H1 (cell line): ENCODE results near the gene TPRG1L. TPM values are rescaled to one million over a fixed set of nuclear protein-coding genes. Genes with fewer than 3 reads are reported as not detected.

Experiments
- CTCF ChIA-PET: fragments of 300-600 bp; sonication (Branson Sonifier 250); formaldehyde crosslinking; loops from one replicate; lab custom pipeline; 2021; ENCODE audit not compliant: partially characterized antibody; lab: Charles Lee
- POLR2A ChIA-PET: fragments of 300-600 bp; sonication (Branson Sonifier 250); formaldehyde crosslinking; loops from one replicate; lab custom pipeline; 2021; ENCODE audit warnings: inconsistent platforms; ENCODE audit not compliant: partially characterized antibody; lab: Charles Lee
- DNase-seq, 2 experiments: peaks; one replicate each; pipeline versions ENCODE4 v3.0.0 to v3.0.0-alpha.2; 2010 to 2022; ENCODE audit warnings: low spot score in 2 of 2, low read depth in 1 of 2, mixed read lengths in 1 of 2
- FAIRE-seq: peaks from 2 replicates; lab custom pipeline; 2011; peaks lifted over from hg19 to GRCh38; lab: Jason Lieb, UNC
- H2AFZ ChIP-seq: 2 replicates; pipeline ENCODE4 v1.8.1; 2012; ENCODE audit warnings: low read length, inconsistent platforms
- H2AK5ac ChIP-seq: 2 replicates; pipeline ENCODE4 v1.6.1; 2013; ENCODE audit warnings: low read depth, low read length
- H2BK120ac ChIP-seq: replicated peaks from 2 replicates; pipeline ENCODE3; 2013; ENCODE audit warnings: low read depth, low read length, inconsistent platforms
- H2BK12ac ChIP-seq: 2 replicates; pipeline ENCODE4 v1.6.1; 2013; ENCODE audit warnings: low read depth, low read length
- H2BK15ac ChIP-seq: 2 replicates; pipeline ENCODE4 v1.6.1; 2013; ENCODE audit warnings: low read length
- H2BK20ac ChIP-seq: 2 replicates; pipeline ENCODE4 v1.6.1; 2013; ENCODE audit warnings: low read length
- H2BK5ac ChIP-seq: 2 replicates; pipeline ENCODE4 v1.6.1; 2013; ENCODE audit warnings: low read depth, low read length
- H3K14ac ChIP-seq: 2 replicates; pipeline ENCODE4 v1.6.1; 2013; ENCODE audit warnings: inconsistent platforms; ENCODE audit not compliant: insufficient read length
- H3K18ac ChIP-seq: 2 replicates; pipeline ENCODE4 v1.6.1; 2013; ENCODE audit warnings: low read length; ENCODE audit errors: extremely low read depth
- H3K23ac ChIP-seq: 2 replicates; pipeline ENCODE4 v1.6.1; 2013; ENCODE audit warnings: inconsistent platforms; ENCODE audit not compliant: insufficient read length
- H3K23me2 ChIP-seq: 2 replicates; pipeline ENCODE4 v1.6.1; 2013; ENCODE audit warnings: low read depth, low read length
- H3K27ac ChIP-seq: 2 replicates; pipeline ENCODE4 v1.6.1; 2011; ENCODE audit warnings: low read depth, low read length, inconsistent platforms
- H3K27me3 ChIP-seq, 4 experiments: replicated peaks in 1 of 4; 1 replicate in 1 of 4; 2 replicates in 3 of 4; pipeline versions ENCODE4 v1.6.1 to v1.8.1; 2011 to 2013; ENCODE audit warnings: low read length in 3 of 4, mild to moderate bottlenecking in 3 of 4, inconsistent platforms in 2 of 4, mixed read lengths in 2 of 4, moderate library complexity in 1 of 4; ENCODE audit not compliant: control insufficient read depth in 3 of 4, insufficient read depth in 3 of 4; ENCODE audit errors: extremely low read depth in 1 of 4
- H3K36me3 ChIP-seq, 4 experiments: 2 replicates each; pipeline versions ENCODE4 v1.6.1 to v1.8.1; 2011 to 2013; ENCODE audit warnings: mild to moderate bottlenecking in 4 of 4, low read length in 3 of 4, moderate library complexity in 2 of 4, control low read depth in 1 of 4, inconsistent platforms in 1 of 4; ENCODE audit not compliant: insufficient read depth in 4 of 4, control insufficient read depth in 2 of 4
- H3K4ac ChIP-seq: replicated peaks from 2 replicates; pipeline ENCODE3; 2013; ENCODE audit warnings: low read length, low read depth, mixed read lengths, inconsistent platforms; ENCODE audit not compliant: insufficient read length
- H3K4me1 ChIP-seq, 4 experiments: replicated peaks in 1 of 4; 1 replicate in 1 of 4; 2 replicates in 3 of 4; pipeline versions ENCODE4 v1.6.1 to v1.8.1; 2011 to 2013; ENCODE audit warnings: low read length in 3 of 4, inconsistent platforms in 2 of 4, mixed read lengths in 1 of 4; ENCODE audit not compliant: insufficient read depth in 4 of 4, control insufficient read depth in 3 of 4
- H3K4me2 ChIP-seq, 2 experiments: 2 replicates each; pipeline versions ENCODE4 v1.6.1 to v1.8.1; 2011 to 2013; ENCODE audit warnings: low read depth in 2 of 2, low read length in 2 of 2, control low read depth in 1 of 2, inconsistent platforms in 1 of 2, mild to moderate bottlenecking in 1 of 2; ENCODE audit not compliant: insufficient read depth in 1 of 2
- H3K4me3 ChIP-seq, 4 experiments: fragments of 200-600, 300-600 bp in 1 of 4; sonication (generic), shearing (Covaris generic), sonication (Bioruptor Twin) in 1 of 4; 2 replicates each; pipeline versions ENCODE4 v1.5.1 to v1.8.1; 2011 to 2016; ENCODE audit warnings: low read length in 4 of 4, low read depth in 3 of 4, control low read depth in 2 of 4, inconsistent platforms in 2 of 4, mild to moderate bottlenecking in 2 of 4, mixed read lengths in 1 of 4, moderate library complexity in 1 of 4; ENCODE audit not compliant: insufficient read depth in 2 of 4; ENCODE audit errors: extremely low read depth in 1 of 4
- H3K56ac ChIP-seq: replicated peaks from 2 replicates; pipeline ENCODE3; 2013; ENCODE audit warnings: low read depth, mild to moderate bottlenecking, mixed read lengths, low read length, inconsistent platforms; ENCODE audit not compliant: insufficient read length
- H3K79me1 ChIP-seq: 2 replicates; pipeline ENCODE4 v1.6.1; 2013; ENCODE audit warnings: low read depth, low read length, control low read depth
- H3K79me2 ChIP-seq, 2 experiments: 2 replicates each; pipeline versions ENCODE4 v1.6.1 to v1.8.1; 2012 to 2013; ENCODE audit warnings: low read length in 2 of 2, mild to moderate bottlenecking in 2 of 2, inconsistent platforms in 1 of 2; ENCODE audit not compliant: insufficient read depth in 2 of 2, control insufficient read depth in 1 of 2
- H3K9ac ChIP-seq, 4 experiments: replicated peaks in 1 of 4; 1 replicate in 1 of 4; 2 replicates in 3 of 4; pipeline versions ENCODE4 v1.6.1 to v1.8.1; 2011 to 2013; ENCODE audit warnings: low read depth in 3 of 4, low read length in 3 of 4, control low read depth in 2 of 4, mild to moderate bottlenecking in 2 of 4, moderate library complexity in 2 of 4, inconsistent platforms in 1 of 4; ENCODE audit errors: extremely low read depth in 1 of 4
- H3K9me3 ChIP-seq, 2 experiments: 2 replicates each; pipeline versions ENCODE4 v1.6.1 to v1.8.1; 2012 to 2013; ENCODE audit warnings: mild to moderate bottlenecking in 2 of 2, moderate library complexity in 2 of 2, control low read depth in 1 of 2, inconsistent platforms in 1 of 2, low read depth in 1 of 2, low read length in 1 of 2, mixed read lengths in 1 of 2; ENCODE audit not compliant: insufficient read depth in 2 of 2
- H4K20me1 ChIP-seq, 2 experiments: replicated peaks in 1 of 2; 2 replicates each; pipeline versions ENCODE3 to v1.8.1; 2011 to 2013; ENCODE audit warnings: inconsistent platforms in 2 of 2, low read length in 2 of 2, mild to moderate bottlenecking in 1 of 2; ENCODE audit not compliant: insufficient read depth in 2 of 2, control insufficient read depth in 1 of 2
- H4K5ac ChIP-seq: 2 replicates; pipeline ENCODE4 v1.6.1; 2013; ENCODE audit warnings: low read length, low read depth, mixed read lengths, inconsistent platforms; ENCODE audit not compliant: insufficient read length
- H4K8ac ChIP-seq: 2 replicates; pipeline ENCODE4 v1.8.0; 2013; ENCODE audit warnings: mild to moderate bottlenecking, moderate library complexity, low read length, inconsistent platforms; ENCODE audit not compliant: insufficient read depth; ENCODE audit errors: extremely low read depth
- H4K91ac ChIP-seq: replicated peaks from 2 replicates; pipeline ENCODE3; 2013; ENCODE audit warnings: low read length, mixed read lengths, inconsistent platforms; ENCODE audit not compliant: insufficient read length
- ASH2L ChIP-seq: fragments of 200-600, 300-600 bp; sonication (generic); IDR thresholded peaks from one replicate; pipeline ENCODE4 v1.7.1; 2017; ENCODE audit warnings: low read length
- CBX8 ChIP-seq: fragments of 300-800, 300-1000 bp; sonication (generic); IDR thresholded peaks from 2 replicates; pipeline ENCODE4 v1.7.1; 2016; ENCODE audit warnings: low read depth, low read length, borderline replicate concordance
- EGR1 ChIP-seq: IDR thresholded peaks from 2 replicates; pipeline ENCODE4 v1.6.1; 2011; ENCODE audit warnings: low read depth, low read length, borderline replicate concordance
- FOSL1 ChIP-seq: IDR thresholded peaks from 2 replicates; pipeline ENCODE4 v1.6.1; 2011; ENCODE audit warnings: mild to moderate bottlenecking, low read depth, low read length, moderate library complexity; ENCODE audit not compliant: insufficient read depth
- JUN ChIP-seq: IDR thresholded peaks from 2 replicates; pipeline ENCODE4 v1.6.1; 2011; ENCODE audit warnings: low read depth, mild to moderate bottlenecking, improper control_type of control experiment, low read length
- POLR2A ChIP-seq, 2 experiments: IDR thresholded peaks; 1 replicate in 1 of 2; 2 replicates in 1 of 2; pipeline ENCODE4 v1.6.1; 2011; ENCODE audit warnings: low read depth in 2 of 2, low read length in 2 of 2, mild to moderate bottlenecking in 2 of 2; ENCODE audit errors: control extremely low read depth in 1 of 2
- RXRA ChIP-seq: IDR thresholded peaks from 2 replicates; pipeline ENCODE4 v1.6.1; 2011; ENCODE audit warnings: low read depth, mild to moderate bottlenecking, low read length, moderate library complexity; ENCODE audit not compliant: insufficient read depth
- SIN3A ChIP-seq, 2 experiments: IDR thresholded peaks in 1 of 2; conservative IDR thresholded peaks in 1 of 2; 2 replicates each; pipeline ENCODE4 v1.6.1; 2011 to 2012; ENCODE audit warnings: low read length in 2 of 2, improper control_type of control experiment in 1 of 2, low read depth in 1 of 2, mild to moderate bottlenecking in 1 of 2
- SP4 ChIP-seq: IDR thresholded peaks from 2 replicates; pipeline ENCODE4 v1.6.1; 2012; ENCODE audit warnings: low read length, inconsistent platforms
- TBP ChIP-seq: IDR thresholded peaks from 2 replicates; pipeline ENCODE4 v1.6.1; 2011; ENCODE audit warnings: low read depth, low read length, improper control_type of control experiment
- WGBS, 2 experiments: shearing (Covaris generic) in 1 of 2; methylation state at CpG; one replicate each; pipeline versions ENCODE4 v1.1.6 to v1.1.7; 2013 to 2015; ENCODE audit warnings: low lambda C conversion rate in 2 of 2, mixed read lengths in 2 of 2, inconsistent platforms in 1 of 2, low coverage in 1 of 2, missing lambda C conversion rate in 1 of 2; ENCODE audit not compliant: insufficient replicate concordance in 2 of 2, insufficient coverage in 1 of 2, insufficient read length in 1 of 2; ENCODE audit errors: extremely low coverage in 1 of 2, missing lambda C conversion rate in 1 of 2; 5-methylcytosine and 5-hydroxymethylcytosine counted together
- polyA plus RNA-seq, 7 experiments: library from polyadenylated mRNA; depleted of rRNA in 3 of 7; stranded (reverse) in 5 of 7; unstranded in 2 of 7; fragments of >200 nt in 5 of 7; fragments of 200-250 nt in 2 of 7; gene quantifications; 1 replicate in 5 of 7; 2 replicates in 1 of 7; 4 replicates in 1 of 7; pipeline versions ENCODE4 v1.2.1 to v1.2.3, GENCODE V29; 2011 to 2013; ENCODE audit warnings: missing spikeins in 2 of 7, mixed read lengths in 2 of 7
- total RNA-seq: library from RNA; stranded (reverse); fragmentation: NEBNext Ultra II Directional; extraction: Animal tissue kit (Norgen Biotek cat#: 25700); gene quantifications from 2 replicates; pipeline ENCODE4 v1.2.1, GENCODE V29; 2021

The TPRG1L gene
- total and polyA plus RNA-seq, 2 of the 8 experiments (the other 6 are each of a cell fraction or from before 2014, with no cell fraction given), result 21.7 to 22.3 TPM

GRCh38 chr1:3642919-3643675 lies 18.3 kb downstream of the TPRG1L start:
- WGBS, 2 experiments, result 89% methylated on average over 37 of the region's 43 CpGs; no CpG with 5 or more reads in 1 of the 2 experiments
- H3K36me3 ChIP-seq, result peaks cover 0 to 19% (median 12%) of the 10 kb centered on the region in 4 experiments; a peak in 5 of 8 replicates
- no peaks in the 10 kb centered on the region for H3K23me2 ChIP-seq

More at GRCh38 chr1:3642919-3643675, 18.3 kb downstream of the TPRG1L start:
- Histone ChIP-seq H2AFZ (no peak overlapping the region), H3K14ac (no peak overlapping the region), H2BK5ac (0 out of 2 replicates have a peak overlapping the region, but pooled peaks have one; percentile 35), H3K27ac (no peak overlapping the region), H4K8ac (no peak overlapping the region), H4K91ac (no peak overlapping the region), H2BK15ac (no peak overlapping the region), H2BK20ac (no peak overlapping the region), H3K79me1 (peaks cover 5% of the 10 kb centered on the region), H2BK120ac (no peak overlapping the region), H3K4me2 (no peak overlapping the region), H3K27me3 (no peaks in the 10 kb centered on the region), H4K5ac (no peak overlapping the region), H3K4ac (no peak overlapping the region), H3K56ac (no peak overlapping the region), H3K18ac (no peak overlapping the region), H3K4me3 (no peak overlapping the region), H3K79me2 (no peaks in the 10 kb centered on the region), H3K9ac (no peak overlapping the region), H3K4me1 (no peaks in the 10 kb centered on the region), H4K20me1 (peaks cover 0 to 7% of the 10 kb centered on the region in 2 experiments), H2BK12ac (no peak overlapping the region), H3K23ac (no peak overlapping the region), H3K9me3 (no peaks in the 10 kb centered on the region), H2AK5ac (no peak overlapping the region)
- TF ChIP-seq SIN3A (conservative IDR thresholded peaks at IDR 0.05 in 1 of 2, IDR thresholded peaks at IDR 0.05 in 1 of 2; ENCODE audit: low read depth in 1 of 2, low read length in 2 of 2), result no peak
- TF ChIP-seq RXRA, result no peak
- TF ChIP-seq EGR1, result no peak
- TF ChIP-seq POLR2A (IDR thresholded peaks at IDR 0.05; ENCODE audit: control extremely low read depth in 1 of 2, low read depth in 2 of 2, low read length in 2 of 2), result no peak
- TF ChIP-seq SP4, result no peak
- TF ChIP-seq ASH2L, result no peak
- no peak for TF ChIP-seq FOSL1
- TF ChIP-seq TBP, result no peak
- no peak for TF ChIP-seq JUN
- TF ChIP-seq CBX8, result no peak
- FAIRE-seq (no peak), DNase-seq (no peak)
- CTCF ChIA-PET, result interaction anchor here (1.2 to 1.6 kb wide), 3 partner anchors 9 to 124 kb away, joined by 3 to 5 read pairs (median 4); no protein-coding TSS in a partner anchor
- POLR2A ChIA-PET, result no interaction called here
